WTC11 (cell line): Measurements from ENCODE around the gene COL19A1.

Source experiments
- EMX1 ChIP-seq: fragments of 250-450 bp; sonication (Bioruptor Pico); IDR thresholded peaks from 2 replicates; pipeline ENCODE4 v1.8.0; 2021; ENCODE audit warnings: mild to moderate bottlenecking
- TF ChIP-seq, protein P1 (sequence below): fragments of 200-600 bp; IDR thresholded peaks from 2 replicates; pipeline ENCODE4 v1.8.0; 2022; ENCODE audit warnings: antibody characterized with exemption

DNA sequence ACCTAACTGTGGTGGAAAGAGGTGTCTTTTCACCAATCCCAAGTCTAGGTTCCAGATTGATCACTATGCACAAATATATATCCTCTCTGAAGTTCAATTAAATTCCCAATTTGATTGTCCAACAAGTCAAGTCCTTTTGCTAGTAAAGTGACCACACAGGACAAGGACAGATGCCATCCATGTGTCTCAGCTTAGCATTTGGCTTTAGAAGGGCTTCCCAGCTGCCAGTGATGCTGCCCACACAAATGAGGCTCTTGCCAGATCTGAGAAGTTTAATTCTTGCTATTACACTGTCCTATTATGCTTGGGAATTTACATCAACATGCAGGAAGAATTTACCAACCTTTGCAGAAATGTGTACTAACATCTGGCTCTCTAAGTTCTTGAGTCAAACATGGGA, 328.1 kb downstream of the COL19A1 start:
- no peak for TF ChIP-seq EMX1 (CRISPR knock-in tag)
- TF ChIP-seq, protein P1, sequence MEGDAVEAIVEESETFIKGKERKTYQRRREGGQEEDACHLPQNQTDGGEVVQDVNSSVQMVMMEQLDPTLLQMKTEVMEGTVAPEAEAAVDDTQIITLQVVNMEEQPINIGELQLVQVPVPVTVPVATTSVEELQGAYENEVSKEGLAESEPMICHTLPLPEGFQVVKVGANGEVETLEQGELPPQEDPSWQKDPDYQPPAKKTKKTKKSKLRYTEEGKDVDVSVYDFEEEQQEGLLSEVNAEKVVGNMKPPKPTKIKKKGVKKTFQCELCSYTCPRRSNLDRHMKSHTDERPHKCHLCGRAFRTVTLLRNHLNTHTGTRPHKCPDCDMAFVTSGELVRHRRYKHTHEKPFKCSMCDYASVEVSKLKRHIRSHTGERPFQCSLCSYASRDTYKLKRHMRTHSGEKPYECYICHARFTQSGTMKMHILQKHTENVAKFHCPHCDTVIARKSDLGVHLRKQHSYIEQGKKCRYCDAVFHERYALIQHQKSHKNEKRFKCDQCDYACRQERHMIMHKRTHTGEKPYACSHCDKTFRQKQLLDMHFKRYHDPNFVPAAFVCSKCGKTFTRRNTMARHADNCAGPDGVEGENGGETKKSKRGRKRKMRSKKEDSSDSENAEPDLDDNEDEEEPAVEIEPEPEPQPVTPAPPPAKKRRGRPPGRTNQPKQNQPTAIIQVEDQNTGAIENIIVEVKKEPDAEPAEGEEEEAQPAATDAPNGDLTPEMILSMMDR: no peak
